GM21367 (cell line): ENCODE data around the gene TSPAN31.
A peak's percentile ranks its signal among the peaks of the same experiment; 100 is the strongest.

Source experiments
- ATAC-seq: cut with Tn5 transposase; IDR thresholded peaks from one replicate; pipeline ENCODE4 v1.9.1; 2021; ENCODE audit not compliant: unreplicated experiment

TSPAN31 gene

GRCh38 chr12:57735198-57735855 is 9.5 kb upstream of the TSPAN31 start:
- ATAC-seq = no peak

GRCh38 chr12:57735952-57736740 is 8.7 kb upstream of the TSPAN31 start:
- ATAC-seq = no peak

- ATAC-seq = no peak
Measured at GRCh38 chr12:57736741-57737466, 7.9 kb upstream of the TSPAN31 start.

- no peak for ATAC-seq
Measured at GRCh38 chr12:57737467-57738460, 7.1 kb upstream of the TSPAN31 start.

GRCh38 chr12:57738661-57739237 is 6.1 kb upstream of the TSPAN31 start, which contains the start of gene AGAP2:
Gene AGAP2, minus strand, starts transcription at chr12:57738742. Its CDS starts 496 bp downstream, at chr12:57738246.
- no peak for ATAC-seq

GRCh38 chr12:57739387-57739786 is 5.5 kb upstream of the TSPAN31 start:
- ATAC-seq = no peak

DNA sequence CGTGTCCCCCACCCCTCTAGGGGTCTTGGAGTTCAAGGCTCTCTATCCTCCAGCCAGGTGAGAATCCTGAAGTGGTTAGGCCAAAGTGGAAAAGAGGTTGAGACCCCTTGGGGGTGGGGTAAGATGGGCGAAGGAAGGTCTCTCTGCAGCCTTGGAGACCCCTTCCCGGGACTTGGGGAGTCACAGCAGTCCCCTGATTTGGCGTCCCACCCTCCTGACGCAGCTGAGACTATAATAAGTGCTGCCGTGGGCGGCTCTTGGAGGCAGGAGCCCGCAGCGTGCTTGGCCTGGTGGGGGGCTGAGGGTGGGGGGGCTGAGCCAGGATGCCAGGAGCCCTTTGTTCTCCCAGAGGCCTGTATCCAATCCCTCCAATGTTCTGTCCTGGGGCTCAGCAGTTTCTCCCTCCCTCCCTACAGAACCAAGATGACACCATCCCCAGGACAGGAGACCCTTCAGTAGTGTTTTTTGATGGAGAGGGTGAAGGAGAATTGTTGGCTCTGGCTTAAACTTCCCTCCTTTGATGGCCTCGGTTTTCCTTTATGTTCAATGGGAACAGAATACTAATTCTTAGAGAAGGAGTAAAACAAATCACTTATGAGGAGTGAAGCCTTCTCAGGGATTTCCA is 4.8 kb upstream of the TSPAN31 start:
- ATAC-seq = no peak

DNA sequence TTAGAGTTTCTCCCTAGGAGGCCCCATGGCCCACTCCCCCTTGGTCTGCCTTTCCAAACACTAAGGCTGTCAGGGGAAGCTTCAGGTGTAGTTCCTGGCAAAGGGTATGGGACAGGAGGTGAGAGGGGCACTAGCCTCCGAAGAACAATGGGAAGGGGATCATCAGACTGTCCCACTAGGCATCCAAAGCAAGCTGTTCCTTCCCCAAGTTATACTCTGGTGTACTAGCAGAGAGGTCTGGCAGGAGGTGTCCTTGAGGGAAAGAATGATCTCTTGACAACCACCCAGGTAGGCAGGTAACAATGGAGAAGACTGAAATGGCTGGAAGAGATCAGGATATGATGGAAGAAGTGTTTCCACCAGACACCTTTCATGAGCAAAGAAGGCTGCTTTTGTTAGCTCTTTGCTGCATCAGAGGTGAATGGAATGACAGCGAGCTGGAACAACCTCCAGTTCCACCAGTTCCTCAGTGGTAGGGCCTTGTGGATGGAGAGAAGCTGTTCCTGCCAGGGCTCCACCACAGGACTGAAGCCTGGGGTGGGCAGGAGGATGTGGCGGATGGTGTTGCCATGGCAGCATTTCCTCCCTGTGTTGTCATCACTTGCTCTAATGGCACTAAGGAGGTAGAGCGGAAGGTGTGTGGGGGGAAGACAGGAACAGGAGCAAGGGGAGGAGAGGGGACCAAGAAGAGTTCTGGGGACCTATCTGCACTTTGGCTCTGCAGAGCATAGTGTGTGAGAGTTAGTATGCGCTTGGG is 4.0 kb upstream of the TSPAN31 start:
- peak; percentile 44 for ATAC-seq

GRCh38 chr12:57741413-57741789 is 3.4 kb upstream of the TSPAN31 start:
- no peak for ATAC-seq

GRCh38 chr12:57741844-57742738 is 2.7 kb upstream of the TSPAN31 start:
- ATAC-seq = peak; percentile 56

- ATAC-seq = no peak
Measured at GRCh38 chr12:57743769-57744168, 1.1 kb upstream of the TSPAN31 start.

DNA sequence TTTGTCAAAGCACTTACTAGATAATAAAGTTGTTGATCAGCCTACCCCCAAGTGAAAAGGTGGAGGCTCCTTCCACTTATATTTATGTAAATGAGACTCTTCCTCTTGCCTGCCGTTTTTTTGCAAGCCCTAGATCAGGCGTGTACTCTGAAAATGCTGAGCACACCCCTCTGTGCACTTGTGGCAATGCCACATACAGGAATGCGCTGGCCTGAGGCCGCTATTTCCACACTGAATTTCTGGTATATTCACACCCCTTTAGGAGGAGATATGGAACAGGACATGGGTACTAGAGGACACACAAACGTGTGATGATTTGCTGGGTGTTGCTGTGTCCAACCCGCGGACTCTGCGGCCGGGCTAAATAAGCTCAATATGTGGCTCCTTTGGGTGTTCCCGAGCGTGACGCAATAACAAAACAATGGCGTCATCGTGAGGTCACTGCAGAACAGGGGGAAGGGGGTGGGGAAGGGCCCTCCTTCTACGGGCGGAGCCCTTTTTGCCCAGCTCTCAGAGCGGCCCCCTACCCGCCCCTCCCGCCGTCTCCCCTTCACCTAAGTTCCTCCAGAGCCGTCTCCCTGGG is 554 bp upstream of the TSPAN31 start:
- ATAC-seq = peak; percentile 26

DNA sequence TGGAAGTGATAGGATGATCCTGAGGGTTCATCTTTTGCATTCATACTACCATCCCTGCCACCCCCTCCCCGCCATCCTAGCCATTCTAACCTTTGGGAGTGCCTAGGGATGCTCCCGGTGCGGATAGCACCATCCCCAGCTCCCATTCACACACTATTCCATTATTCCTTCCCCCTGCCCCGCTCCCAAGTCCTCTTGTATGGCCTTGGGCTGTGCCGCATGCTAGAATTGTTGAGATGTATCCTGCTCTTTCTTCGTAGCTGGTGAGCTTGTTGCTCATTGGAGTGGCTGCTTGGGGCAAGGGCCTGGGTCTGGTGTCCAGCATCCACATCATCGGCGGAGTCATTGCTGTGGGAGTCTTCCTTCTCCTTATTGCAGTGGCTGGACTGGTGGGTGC is 644 bp downstream of the TSPAN31 start:
- ATAC-seq = no peak

DNA sequence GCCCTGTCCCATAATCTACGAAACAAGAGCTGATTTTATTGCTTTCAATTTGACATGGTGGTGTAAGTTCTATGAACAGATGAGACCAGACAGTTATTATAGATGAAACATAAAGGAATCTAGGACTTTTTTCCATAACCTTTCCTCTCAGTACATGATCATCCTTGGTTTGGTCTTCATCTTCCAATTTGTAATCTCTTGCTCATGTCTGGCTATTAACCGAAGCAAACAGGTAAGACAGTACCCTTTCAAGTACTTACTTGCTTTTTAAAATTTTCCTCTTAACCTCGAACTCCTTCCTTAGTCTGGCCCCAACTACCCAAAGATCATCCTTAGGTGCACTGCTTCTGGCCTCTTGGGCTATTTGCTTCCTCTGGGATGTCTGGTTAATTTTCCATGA is 1.2 kb downstream of the TSPAN31 start:
- ATAC-seq = no peak

- ATAC-seq = no peak
Measured at GRCh38 chr12:57749061-57749460, 4.2 kb downstream of the TSPAN31 start.

DNA sequence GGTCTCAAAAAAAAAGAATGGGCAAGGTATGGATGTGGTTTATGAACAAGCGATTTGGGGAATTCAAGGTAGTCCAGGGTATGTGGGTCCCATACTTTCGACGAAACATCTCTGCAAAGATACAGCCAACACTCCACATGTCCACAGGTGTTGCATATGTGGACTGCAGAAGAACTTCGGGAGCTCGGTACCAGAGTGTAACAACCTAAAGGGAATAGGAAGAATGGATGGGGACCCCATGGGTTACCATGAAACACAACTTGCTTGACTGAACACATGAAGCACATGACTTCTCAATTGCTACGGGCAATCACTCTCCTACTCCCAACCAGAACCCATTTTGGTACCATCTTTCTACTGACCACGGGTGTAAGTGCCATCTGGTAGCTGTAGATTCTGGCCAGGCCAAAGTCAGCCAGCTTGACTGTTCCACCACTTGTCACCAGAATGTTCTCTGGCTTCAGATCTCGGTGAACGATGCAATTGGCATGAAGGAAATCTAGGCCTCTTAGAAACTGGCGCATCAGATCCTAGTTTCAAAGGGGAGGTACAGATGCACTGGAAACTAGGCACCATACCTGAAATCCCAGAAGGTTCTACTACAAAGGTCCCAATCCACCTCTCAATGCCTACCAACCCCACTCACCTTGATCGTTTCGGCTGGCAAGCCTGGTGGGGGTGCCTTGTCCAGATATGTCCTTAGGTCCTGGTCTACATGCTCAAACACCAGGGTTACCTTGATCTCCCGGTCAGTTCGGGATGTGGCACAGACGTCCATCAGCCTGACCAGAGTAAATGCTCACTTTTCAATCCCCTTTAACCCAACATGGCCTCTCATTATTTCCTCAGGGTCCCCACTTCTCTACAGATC is 6.0 kb downstream of the TSPAN31 start:
- ATAC-seq = no peak

DNA sequence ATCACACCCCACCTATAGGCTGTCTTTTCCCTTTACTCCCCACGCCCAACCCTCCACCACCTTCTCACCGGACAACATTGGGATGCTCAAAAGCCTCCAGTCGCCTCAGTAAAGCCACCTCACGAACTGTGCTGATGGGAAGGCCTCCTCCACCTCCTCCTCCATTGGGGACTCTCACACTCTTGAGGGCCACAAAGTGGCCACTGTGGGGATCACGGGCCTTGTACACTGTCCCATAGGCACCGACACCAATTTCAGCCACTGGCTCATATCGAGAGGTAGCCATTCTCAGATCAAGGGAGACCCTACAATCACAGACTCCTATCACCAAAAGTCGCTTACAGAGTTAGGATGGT is 6.6 kb downstream of the TSPAN31 start:
- ATAC-seq = no peak
